RWPE1 (cell line): ENCODE measurements around the gene IDH2.
A peak's percentile ranks its signal among the peaks of the same experiment; 100 is the strongest.

Source experiments
- CTCF ChIA-PET: fragments of 350-600 bp; sonication (Branson Sonifier 250); formaldehyde crosslinking; extraction: SDS; loops from one replicate; lab custom pipeline; 2021; lab: Yijun Ruan, JAX
- POLR2A ChIA-PET: fragments of 400-600 bp; formaldehyde crosslinking; extraction: SDS; loops from one replicate; lab custom pipeline; 2020; ENCODE audit warnings: antibody characterized with exemption; ENCODE audit not compliant: low non-redundant PET; lab: Yijun Ruan, JAX
- DNase-seq: peaks from one replicate; pipeline ENCODE4 v3.0.0; 2012; ENCODE audit warnings: low spot score
- H3K27ac ChIP-seq: fragments of 450-650 bp; 2 replicates; pipeline ENCODE4 v1.5.1; 2017
- TF ChIP-seq, protein P1 (sequence below): fragments of 450-650 bp; conservative IDR thresholded peaks from 2 replicates; pipeline ENCODE4 v1.5.1; 2017; ENCODE audit warnings: low read depth, mild to moderate bottlenecking

IDH2 gene

GRCh38 chr15:90104551-90104950 lies 2.3 kb upstream of the IDH2 start:
- ChIA-PET POLR2A (no interaction called here), CTCF (interaction anchor here (1.0 kb wide), 1 partner anchor 127 kb away, joined by 4 read pairs; no protein-coding TSS in a partner anchor)
- TF ChIP-seq, protein P1, sequence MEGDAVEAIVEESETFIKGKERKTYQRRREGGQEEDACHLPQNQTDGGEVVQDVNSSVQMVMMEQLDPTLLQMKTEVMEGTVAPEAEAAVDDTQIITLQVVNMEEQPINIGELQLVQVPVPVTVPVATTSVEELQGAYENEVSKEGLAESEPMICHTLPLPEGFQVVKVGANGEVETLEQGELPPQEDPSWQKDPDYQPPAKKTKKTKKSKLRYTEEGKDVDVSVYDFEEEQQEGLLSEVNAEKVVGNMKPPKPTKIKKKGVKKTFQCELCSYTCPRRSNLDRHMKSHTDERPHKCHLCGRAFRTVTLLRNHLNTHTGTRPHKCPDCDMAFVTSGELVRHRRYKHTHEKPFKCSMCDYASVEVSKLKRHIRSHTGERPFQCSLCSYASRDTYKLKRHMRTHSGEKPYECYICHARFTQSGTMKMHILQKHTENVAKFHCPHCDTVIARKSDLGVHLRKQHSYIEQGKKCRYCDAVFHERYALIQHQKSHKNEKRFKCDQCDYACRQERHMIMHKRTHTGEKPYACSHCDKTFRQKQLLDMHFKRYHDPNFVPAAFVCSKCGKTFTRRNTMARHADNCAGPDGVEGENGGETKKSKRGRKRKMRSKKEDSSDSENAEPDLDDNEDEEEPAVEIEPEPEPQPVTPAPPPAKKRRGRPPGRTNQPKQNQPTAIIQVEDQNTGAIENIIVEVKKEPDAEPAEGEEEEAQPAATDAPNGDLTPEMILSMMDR: no peak
- no peak overlapping the region for H3K27ac ChIP-seq
- DNase-seq: no peak

DNA sequence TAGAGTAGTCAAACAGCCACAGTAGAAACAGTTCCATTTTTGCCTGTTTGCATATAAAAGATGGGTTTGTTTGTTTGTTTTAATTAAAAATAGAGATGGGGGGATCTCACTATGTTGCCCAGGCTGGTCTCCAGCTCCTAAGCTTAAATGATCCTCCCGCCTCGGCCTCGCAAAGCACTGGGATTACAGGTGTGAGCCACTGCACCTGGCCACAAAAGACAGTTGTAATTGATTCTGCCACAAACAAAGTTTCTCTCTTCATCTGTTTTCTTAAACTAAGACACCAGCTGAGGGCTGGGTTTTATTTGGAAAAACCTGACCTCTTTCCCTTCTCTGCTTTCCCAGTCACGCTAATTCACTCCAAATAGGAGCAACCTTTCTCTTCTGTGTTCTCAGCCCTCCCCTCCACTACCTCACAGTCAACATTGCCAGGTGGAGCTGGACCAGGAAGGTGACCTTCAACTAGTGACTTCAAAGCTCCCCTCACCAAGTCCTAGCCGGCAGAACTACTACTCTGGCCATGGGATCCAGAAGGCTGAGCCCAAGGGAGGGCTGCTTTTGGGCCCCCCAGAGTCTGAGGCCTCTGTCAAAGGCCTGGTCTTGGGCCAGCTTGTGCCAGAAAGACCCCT lies 1.5 kb upstream of the IDH2 start:
- POLR2A ChIA-PET: no interaction called here
- CTCF ChIA-PET: interaction anchor here (1.0 kb wide), 1 partner anchor 128 kb away, joined by 4 read pairs; no protein-coding TSS in a partner anchor
- H3K27ac ChIP-seq: no peak overlapping the region
- TF ChIP-seq, protein P1: no peak
- DNase-seq: no peak

GRCh38 chr15:90101130-90101968 lies 919 bp downstream of the IDH2 start:
- ChIA-PET CTCF (interaction anchor here (0.6 to 1.5 kb wide), 5 partner anchors 11 to 227 kb away, joined by 3 to 8 read pairs (median 3); no protein-coding TSS in a partner anchor), POLR2A (interaction anchor here (0.6 to 1.0 kb wide), 2 partner anchors 12 to 63 kb away, joined by 3 read pairs; no protein-coding TSS in a partner anchor)
- TF ChIP-seq, protein P1: no peak
- DNase-seq: no peak
- peak overlapping the region; percentile 64 for H3K27ac ChIP-seq

DNA sequence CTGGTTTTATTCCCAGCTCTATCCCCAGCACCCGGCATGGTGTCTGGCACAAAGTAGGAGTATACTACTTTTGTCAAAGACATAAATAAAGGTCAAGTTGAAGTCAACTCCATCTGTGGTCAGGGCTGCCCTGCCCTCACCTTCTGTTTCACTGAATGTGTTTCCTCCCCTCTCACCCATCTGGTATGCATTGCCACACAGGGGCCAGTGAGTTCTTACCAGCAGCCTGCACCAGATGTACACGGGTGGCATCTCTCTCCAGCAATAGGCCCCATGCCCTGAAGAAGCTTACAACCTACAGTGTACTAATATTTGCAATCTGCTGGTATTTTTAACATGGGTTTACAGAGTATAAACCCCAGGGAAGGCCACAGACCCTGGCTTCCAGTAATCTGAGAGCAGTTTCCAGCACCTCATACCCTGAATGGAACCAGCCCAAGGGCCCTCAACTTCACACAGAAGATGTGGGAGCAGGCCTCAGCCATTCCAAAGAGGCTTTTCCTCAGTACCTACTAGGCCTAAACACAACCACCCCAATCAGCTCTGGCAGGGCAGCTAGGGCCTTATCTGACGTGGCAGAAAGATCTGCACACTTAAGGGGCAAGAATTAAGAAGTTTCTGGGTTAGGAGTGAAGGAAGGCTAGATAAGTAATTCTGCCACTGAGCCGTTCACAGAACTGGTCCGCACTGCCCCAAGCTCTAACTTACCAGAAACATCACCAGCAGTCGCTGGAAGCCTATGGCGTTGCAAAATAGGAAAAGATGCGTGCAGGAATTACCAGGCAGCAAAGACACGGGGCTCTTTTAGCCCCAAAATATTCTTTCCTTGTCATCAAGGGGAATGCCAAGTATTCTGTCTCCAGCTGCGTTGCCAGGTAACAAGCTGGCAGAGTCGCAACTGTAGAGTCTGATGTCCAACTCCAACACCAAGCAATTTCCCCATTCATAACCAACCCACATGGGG lies 2.1 kb downstream of the IDH2 start:
- peak; percentile 32 for DNase-seq
- POLR2A ChIA-PET: interaction anchor here (0.6 kb wide), 1 partner anchor 64 kb away, joined by 3 read pairs; no protein-coding TSS in a partner anchor
- CTCF ChIA-PET: interaction anchor here (0.7 kb wide), 1 partner anchor 18 kb away, joined by 3 read pairs; no protein-coding TSS in a partner anchor
- TF ChIP-seq, protein P1: no peak
- H3K27ac ChIP-seq: peak overlapping the region; percentile 31; the same call in 1 of the 2 replicates

DNA sequence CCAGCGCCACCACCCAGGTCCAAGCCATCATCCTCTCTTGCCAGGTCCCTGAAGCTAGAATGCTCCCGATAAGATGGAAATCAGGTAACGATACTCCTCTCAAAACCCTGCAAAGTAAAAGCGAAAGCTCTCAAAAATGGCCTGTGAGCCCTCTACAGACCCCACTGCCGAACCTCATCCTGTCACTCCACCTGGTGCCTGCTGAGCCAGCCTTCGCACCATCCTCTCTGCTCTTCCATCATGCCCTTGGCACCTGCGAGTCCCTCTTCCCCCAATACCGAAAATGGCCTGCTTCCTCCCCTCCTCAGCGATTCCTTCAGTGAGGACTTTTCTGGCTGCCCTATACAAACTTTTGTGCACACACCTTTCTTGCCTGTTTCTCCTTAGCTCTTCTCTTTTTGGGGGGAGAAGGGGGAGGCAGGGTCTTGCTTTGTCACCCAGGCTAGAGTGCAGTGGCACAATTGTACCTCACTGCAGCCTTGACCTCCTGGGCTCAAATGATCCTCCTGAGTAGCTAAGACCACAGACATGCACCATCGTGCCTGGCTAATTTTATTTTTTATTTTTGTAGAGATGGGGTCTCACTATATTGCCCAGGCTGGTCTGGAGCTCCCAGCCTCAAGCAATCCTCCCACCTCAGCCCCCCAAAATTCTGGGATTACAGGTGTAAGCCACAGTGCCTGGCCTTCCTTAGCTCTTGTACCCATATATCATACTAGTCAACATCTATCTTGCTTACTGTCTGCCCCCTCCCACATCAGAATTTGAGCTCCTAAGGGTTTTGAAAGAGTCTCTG lies 3.0 kb downstream of the IDH2 start:
- ChIA-PET CTCF (interaction anchor here (0.6 to 0.7 kb wide), 2 partner anchors 17 to 23 kb away, joined by 3 read pairs; no protein-coding TSS in a partner anchor), POLR2A (interaction anchor here (0.5 kb wide), 1 partner anchor 118 kb away, joined by 3 read pairs; no protein-coding TSS in a partner anchor)
- no peak for DNase-seq
- TF ChIP-seq, protein P1: no peak
- H3K27ac ChIP-seq: no peak overlapping the region
